ENCODE data around the gene COQ5. TPM values are rescaled to one million over a fixed set of nuclear protein-coding genes. Genes with fewer than 3 reads are reported as not detected.
A peak's percentile ranks its signal among the peaks of the same experiment; 100 is the strongest.

Gene COQ5
- total RNA-seq, 1 experiment from 2014 or later: 35.1 TPM

DNA sequence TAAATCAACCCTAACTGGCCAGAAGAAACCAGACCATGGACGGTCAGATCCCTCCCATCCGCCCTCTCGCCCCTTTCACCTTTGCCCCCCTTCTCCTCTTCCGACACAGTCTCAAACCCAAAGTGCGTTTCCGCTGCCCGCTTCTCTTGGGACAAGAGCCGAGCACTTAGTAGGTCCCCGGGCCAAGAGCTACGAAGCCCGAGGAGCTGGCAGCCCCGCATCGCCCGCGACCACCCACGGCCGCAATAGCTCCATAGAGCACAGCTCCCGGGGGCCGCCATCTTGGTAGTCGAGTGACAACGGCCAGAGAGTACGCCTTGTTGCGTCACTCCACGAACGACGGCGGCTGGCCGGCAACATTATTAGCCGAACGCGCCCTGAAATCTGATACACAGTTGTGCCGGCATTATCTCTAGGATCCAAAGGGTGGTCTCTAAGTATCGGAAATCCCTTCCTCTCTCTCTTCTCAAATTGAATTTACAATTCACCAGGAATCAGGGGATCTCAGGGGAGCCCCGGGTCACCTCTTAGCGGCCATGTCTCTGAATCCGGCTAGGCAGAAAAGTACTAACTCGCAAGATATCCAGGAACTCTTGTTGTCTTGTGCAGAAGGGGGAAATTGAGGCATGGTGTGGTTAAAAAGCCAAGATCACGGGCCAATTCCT is at the start of gene COQ5 (continued):
- TF ChIP-seq, protein P1, sequence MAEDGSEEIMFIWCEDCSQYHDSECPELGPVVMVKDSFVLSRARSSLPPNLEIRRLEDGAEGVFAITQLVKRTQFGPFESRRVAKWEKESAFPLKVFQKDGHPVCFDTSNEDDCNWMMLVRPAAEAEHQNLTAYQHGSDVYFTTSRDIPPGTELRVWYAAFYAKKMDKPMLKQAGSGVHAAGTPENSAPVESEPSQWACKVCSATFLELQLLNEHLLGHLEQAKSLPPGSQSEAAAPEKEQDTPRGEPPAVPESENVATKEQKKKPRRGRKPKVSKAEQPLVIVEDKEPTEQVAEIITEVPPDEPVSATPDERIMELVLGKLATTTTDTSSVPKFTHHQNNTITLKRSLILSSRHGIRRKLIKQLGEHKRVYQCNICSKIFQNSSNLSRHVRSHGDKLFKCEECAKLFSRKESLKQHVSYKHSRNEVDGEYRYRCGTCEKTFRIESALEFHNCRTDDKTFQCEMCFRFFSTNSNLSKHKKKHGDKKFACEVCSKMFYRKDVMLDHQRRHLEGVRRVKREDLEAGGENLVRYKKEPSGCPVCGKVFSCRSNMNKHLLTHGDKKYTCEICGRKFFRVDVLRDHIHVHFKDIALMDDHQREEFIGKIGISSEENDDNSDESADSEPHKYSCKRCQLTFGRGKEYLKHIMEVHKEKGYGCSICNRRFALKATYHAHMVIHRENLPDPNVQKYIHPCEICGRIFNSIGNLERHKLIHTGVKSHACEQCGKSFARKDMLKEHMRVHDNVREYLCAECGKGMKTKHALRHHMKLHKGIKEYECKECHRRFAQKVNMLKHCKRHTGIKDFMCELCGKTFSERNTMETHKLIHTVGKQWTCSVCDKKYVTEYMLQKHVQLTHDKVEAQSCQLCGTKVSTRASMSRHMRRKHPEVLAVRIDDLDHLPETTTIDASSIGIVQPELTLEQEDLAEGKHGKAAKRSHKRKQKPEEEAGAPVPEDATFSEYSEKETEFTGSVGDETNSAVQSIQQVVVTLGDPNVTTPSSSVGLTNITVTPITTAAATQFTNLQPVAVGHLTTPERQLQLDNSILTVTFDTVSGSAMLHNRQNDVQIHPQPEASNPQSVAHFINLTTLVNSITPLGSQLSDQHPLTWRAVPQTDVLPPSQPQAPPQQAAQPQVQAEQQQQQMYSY (CRISPR knock-in tag; IDR thresholded peaks at IDR 0.05): no peak
- TF ChIP-seq, protein P2, sequence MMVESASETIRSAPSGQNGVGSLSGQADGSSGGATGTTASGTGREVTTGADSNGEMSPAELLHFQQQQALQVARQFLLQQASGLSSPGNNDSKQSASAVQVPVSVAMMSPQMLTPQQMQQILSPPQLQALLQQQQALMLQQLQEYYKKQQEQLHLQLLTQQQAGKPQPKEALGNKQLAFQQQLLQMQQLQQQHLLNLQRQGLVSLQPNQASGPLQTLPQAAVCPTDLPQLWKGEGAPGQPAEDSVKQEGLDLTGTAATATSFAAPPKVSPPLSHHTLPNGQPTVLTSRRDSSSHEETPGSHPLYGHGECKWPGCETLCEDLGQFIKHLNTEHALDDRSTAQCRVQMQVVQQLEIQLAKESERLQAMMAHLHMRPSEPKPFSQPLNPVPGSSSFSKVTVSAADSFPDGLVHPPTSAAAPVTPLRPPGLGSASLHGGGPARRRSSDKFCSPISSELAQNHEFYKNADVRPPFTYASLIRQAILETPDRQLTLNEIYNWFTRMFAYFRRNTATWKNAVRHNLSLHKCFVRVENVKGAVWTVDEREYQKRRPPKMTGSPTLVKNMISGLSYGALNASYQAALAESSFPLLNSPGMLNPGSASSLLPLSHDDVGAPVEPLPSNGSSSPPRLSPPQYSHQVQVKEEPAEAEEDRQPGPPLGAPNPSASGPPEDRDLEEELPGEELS (CRISPR knock-in tag; IDR thresholded peaks at IDR 0.05): peak; percentile 63; the same call in 1 of the 2 replicates
- TF ChIP-seq SMAD3 (CRISPR knock-in tag; IDR thresholded peaks at IDR 0.05; ENCODE audit: borderline replicate concordance) (peak; percentile 58; the same call in 1 of the 2 replicates), ZNF263 (CRISPR knock-in tag; IDR thresholded peaks at IDR 0.05; ENCODE audit: low read depth) (no peak), MYBL2 (CRISPR knock-in tag; IDR thresholded peaks at IDR 0.05) (peak; percentile 73; the same call in 1 of the 2 replicates), ZNF671 (CRISPR knock-in tag; IDR thresholded peaks at IDR 0.05) (no peak), NFATC4 (CRISPR knock-in tag; IDR thresholded peaks at IDR 0.05) (no peak), FOXJ3 (CRISPR knock-in tag; IDR thresholded peaks at IDR 0.05; ENCODE audit: borderline replicate concordance) (no peak), TP53 (CRISPR knock-in tag; IDR thresholded peaks at IDR 0.05) (no peak), KAT7 (CRISPR knock-in tag; IDR thresholded peaks at IDR 0.05; ENCODE audit: borderline replicate concordance) (0 out of 2 replicates have a peak, but pooled peaks have one; percentile 43), SOX15 (CRISPR knock-in tag; IDR thresholded peaks at IDR 0.05) (no peak), CREB1 (CRISPR knock-in tag; IDR thresholded peaks at IDR 0.05) (peak; percentile 83; the same call in 1 of the 2 replicates), ATF1 (CRISPR knock-in tag; IDR thresholded peaks at IDR 0.05) (no peak; the same call in 1 of the 2 replicates), RORB (CRISPR knock-in tag; IDR thresholded peaks at IDR 0.05) (no peak), ETV6 (CRISPR knock-in tag; IDR thresholded peaks at IDR 0.05) (peak; percentile 63), ZNF121 (CRISPR knock-in tag; IDR thresholded peaks at IDR 0.05) (no peak), SP1 (CRISPR knock-in tag; conservative IDR thresholded peaks at IDR 0.05) (peak; percentile 73), GABPB1 (CRISPR knock-in tag; IDR thresholded peaks at IDR 0.05) (peak; percentile 96), NR1H2 (CRISPR knock-in tag; IDR thresholded peaks at IDR 0.05) (no peak)
- TF ChIP-seq, protein P3, sequence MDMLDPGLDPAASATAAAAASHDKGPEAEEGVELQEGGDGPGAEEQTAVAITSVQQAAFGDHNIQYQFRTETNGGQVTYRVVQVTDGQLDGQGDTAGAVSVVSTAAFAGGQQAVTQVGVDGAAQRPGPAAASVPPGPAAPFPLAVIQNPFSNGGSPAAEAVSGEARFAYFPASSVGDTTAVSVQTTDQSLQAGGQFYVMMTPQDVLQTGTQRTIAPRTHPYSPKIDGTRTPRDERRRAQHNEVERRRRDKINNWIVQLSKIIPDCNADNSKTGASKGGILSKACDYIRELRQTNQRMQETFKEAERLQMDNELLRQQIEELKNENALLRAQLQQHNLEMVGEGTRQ (CRISPR knock-in tag; IDR thresholded peaks at IDR 0.05): no peak; the same call in 1 of the 2 replicates
- TF ChIP-seq, protein P4, sequence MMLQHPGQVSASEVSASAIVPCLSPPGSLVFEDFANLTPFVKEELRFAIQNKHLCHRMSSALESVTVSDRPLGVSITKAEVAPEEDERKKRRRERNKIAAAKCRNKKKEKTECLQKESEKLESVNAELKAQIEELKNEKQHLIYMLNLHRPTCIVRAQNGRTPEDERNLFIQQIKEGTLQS (CRISPR knock-in tag; conservative IDR thresholded peaks at IDR 0.05): peak; percentile 83
- TF ChIP-seq, protein P5, sequence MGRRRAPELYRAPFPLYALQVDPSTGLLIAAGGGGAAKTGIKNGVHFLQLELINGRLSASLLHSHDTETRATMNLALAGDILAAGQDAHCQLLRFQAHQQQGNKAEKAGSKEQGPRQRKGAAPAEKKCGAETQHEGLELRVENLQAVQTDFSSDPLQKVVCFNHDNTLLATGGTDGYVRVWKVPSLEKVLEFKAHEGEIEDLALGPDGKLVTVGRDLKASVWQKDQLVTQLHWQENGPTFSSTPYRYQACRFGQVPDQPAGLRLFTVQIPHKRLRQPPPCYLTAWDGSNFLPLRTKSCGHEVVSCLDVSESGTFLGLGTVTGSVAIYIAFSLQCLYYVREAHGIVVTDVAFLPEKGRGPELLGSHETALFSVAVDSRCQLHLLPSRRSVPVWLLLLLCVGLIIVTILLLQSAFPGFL (CRISPR knock-in tag; IDR thresholded peaks at IDR 0.05; ENCODE audit: borderline replicate concordance): no peak
- TF ChIP-seq, protein P6, sequence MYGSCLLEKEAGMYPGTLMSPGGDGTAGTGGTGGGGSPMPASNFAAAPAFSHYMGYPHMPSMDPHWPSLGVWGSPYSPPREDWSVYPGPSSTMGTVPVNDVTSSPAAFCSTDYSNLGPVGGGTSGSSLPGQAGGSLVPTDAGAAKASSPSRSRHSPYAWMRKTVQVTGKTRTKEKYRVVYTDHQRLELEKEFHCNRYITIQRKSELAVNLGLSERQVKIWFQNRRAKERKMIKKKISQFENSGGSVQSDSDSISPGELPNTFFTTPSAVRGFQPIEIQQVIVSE (CRISPR knock-in tag; IDR thresholded peaks at IDR 0.05; ENCODE audit: borderline replicate concordance): no peak
- TF ChIP-seq, protein P7, sequence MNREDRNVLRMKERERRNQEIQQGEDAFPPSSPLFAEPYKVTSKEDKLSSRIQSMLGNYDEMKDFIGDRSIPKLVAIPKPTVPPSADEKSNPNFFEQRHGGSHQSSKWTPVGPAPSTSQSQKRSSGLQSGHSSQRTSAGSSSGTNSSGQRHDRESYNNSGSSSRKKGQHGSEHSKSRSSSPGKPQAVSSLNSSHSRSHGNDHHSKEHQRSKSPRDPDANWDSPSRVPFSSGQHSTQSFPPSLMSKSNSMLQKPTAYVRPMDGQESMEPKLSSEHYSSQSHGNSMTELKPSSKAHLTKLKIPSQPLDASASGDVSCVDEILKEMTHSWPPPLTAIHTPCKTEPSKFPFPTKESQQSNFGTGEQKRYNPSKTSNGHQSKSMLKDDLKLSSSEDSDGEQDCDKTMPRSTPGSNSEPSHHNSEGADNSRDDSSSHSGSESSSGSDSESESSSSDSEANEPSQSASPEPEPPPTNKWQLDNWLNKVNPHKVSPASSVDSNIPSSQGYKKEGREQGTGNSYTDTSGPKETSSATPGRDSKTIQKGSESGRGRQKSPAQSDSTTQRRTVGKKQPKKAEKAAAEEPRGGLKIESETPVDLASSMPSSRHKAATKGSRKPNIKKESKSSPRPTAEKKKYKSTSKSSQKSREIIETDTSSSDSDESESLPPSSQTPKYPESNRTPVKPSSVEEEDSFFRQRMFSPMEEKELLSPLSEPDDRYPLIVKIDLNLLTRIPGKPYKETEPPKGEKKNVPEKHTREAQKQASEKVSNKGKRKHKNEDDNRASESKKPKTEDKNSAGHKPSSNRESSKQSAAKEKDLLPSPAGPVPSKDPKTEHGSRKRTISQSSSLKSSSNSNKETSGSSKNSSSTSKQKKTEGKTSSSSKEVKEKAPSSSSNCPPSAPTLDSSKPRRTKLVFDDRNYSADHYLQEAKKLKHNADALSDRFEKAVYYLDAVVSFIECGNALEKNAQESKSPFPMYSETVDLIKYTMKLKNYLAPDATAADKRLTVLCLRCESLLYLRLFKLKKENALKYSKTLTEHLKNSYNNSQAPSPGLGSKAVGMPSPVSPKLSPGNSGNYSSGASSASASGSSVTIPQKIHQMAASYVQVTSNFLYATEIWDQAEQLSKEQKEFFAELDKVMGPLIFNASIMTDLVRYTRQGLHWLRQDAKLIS (CRISPR knock-in tag; IDR thresholded peaks at IDR 0.05; ENCODE audit: borderline replicate concordance): no peak
- TF ChIP-seq, protein P8, sequence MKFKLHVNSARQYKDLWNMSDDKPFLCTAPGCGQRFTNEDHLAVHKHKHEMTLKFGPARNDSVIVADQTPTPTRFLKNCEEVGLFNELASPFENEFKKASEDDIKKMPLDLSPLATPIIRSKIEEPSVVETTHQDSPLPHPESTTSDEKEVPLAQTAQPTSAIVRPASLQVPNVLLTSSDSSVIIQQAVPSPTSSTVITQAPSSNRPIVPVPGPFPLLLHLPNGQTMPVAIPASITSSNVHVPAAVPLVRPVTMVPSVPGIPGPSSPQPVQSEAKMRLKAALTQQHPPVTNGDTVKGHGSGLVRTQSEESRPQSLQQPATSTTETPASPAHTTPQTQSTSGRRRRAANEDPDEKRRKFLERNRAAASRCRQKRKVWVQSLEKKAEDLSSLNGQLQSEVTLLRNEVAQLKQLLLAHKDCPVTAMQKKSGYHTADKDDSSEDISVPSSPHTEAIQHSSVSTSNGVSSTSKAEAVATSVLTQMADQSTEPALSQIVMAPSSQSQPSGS (CRISPR knock-in tag; IDR thresholded peaks at IDR 0.05; ENCODE audit: borderline replicate concordance, low read depth): no peak
